ENCODE results near the gene MOCS1. TPM values are rescaled to one million over a fixed set of nuclear protein-coding genes. Genes with fewer than 3 reads are reported as not detected.

Gene MOCS1
- total RNA-seq, 3 donors from 2014 or later (not counting 1 experiment from before 2014, with no cell fraction given): 0.60 to 1.6 (median 1.5) TPM

GRCh38 chr6:39906318-39906761 is 27.9 kb downstream of the MOCS1 start:
- Mint-ChIP-seq H3K4me3 (no peak overlapping the region), H3K27me3 (ENCODE audit: low read depth in 2 of 2) (no peaks in the 10 kb centered on the region), H3K36me3 (no peaks in the 10 kb centered on the region), H3K4me1 (no peaks in the 10 kb centered on the region), H3K9me3 (no peaks in the 10 kb centered on the region), H3K27ac (no peak overlapping the region)
- no peak overlapping the region for H3K4me3 ChIP-seq (ENCODE audit: low read length)
- ATAC-seq: no peak
- no peaks in the 10 kb centered on the region for H3K36me3 ChIP-seq (ENCODE audit: control insufficient read depth, insufficient read depth, low read length)
- H3K4me1 ChIP-seq (ENCODE audit: control insufficient read depth, insufficient read depth, low read length): no peaks in the 10 kb centered on the region
- 92% methylated on average over 13 of the region's 13 CpGs for WGBS (ENCODE audit: insufficient coverage)
- intact Hi-C loops (cut with micrococcal nuclease): no loop called here
- no peak for TF ChIP-seq CTCF (IDR thresholded peaks at IDR 0.05)
- DNase-seq: no peak
- no peaks in the 10 kb centered on the region for H3K27me3 ChIP-seq (ENCODE audit: control insufficient read depth, insufficient read depth, low read length)
- no peaks in the 10 kb centered on the region for H3K9me3 ChIP-seq (ENCODE audit: control insufficient read depth, insufficient read depth, low read length)
- no peak overlapping the region for H3K27ac ChIP-seq (ENCODE audit: low read length)

GRCh38 chr6:39905640-39905975 is 28.7 kb downstream of the MOCS1 start:
- Histone ChIP-seq H3K4me3 (ENCODE audit: low read length) (no peak overlapping the region), H3K27me3 (ENCODE audit: control insufficient read depth, insufficient read depth, low read length) (no peaks in the 10 kb centered on the region), H3K27ac (ENCODE audit: low read length) (no peak overlapping the region), H3K4me1 (ENCODE audit: control insufficient read depth, insufficient read depth, low read length) (no peaks in the 10 kb centered on the region), H3K36me3 (ENCODE audit: control insufficient read depth, insufficient read depth, low read length) (no peaks in the 10 kb centered on the region), H3K9me3 (ENCODE audit: control insufficient read depth, insufficient read depth, low read length) (no peaks in the 10 kb centered on the region)
- no peak overlapping the region for H3K27ac Mint-ChIP-seq
- intact Hi-C loops (cut with micrococcal nuclease): no loop called here
- no peaks in the 10 kb centered on the region for H3K4me1 Mint-ChIP-seq
- H3K36me3 Mint-ChIP-seq: no peaks in the 10 kb centered on the region
- TF ChIP-seq CTCF (IDR thresholded peaks at IDR 0.05): no peak
- DNase-seq (no peak), ATAC-seq (no peak)
- no peaks in the 10 kb centered on the region for H3K27me3 Mint-ChIP-seq (ENCODE audit: low read depth in 2 of 2)
- WGBS (ENCODE audit: insufficient coverage): 85% methylated on average over 4 of the region's 4 CpGs
- no peaks in the 10 kb centered on the region for H3K9me3 Mint-ChIP-seq
- no peak overlapping the region for H3K4me3 Mint-ChIP-seq

GRCh38 chr6:39904946-39905639 is 29.2 kb downstream of the MOCS1 start:
- TF ChIP-seq CTCF (IDR thresholded peaks at IDR 0.05): no peak
- no peak for ATAC-seq
- no peaks in the 10 kb centered on the region for H3K27me3 Mint-ChIP-seq (ENCODE audit: low read depth in 2 of 2)
- no peak overlapping the region for H3K4me3 Mint-ChIP-seq
- 58% methylated on average over 2 of the region's 4 CpGs for WGBS (ENCODE audit: insufficient coverage)
- H3K27ac ChIP-seq (ENCODE audit: low read length): no peak overlapping the region
- intact Hi-C loops (cut with micrococcal nuclease): no loop called here
- no peak overlapping the region for H3K27ac Mint-ChIP-seq
- no peaks in the 10 kb centered on the region for H3K4me1 ChIP-seq (ENCODE audit: control insufficient read depth, insufficient read depth, low read length)
- no peaks in the 10 kb centered on the region for H3K27me3 ChIP-seq (ENCODE audit: control insufficient read depth, insufficient read depth, low read length)
- no peak for DNase-seq
- no peaks in the 10 kb centered on the region for H3K9me3 Mint-ChIP-seq
- no peaks in the 10 kb centered on the region for H3K36me3 ChIP-seq (ENCODE audit: control insufficient read depth, insufficient read depth, low read length)
- H3K4me3 ChIP-seq (ENCODE audit: low read length): no peak overlapping the region
- no peaks in the 10 kb centered on the region for H3K9me3 ChIP-seq (ENCODE audit: control insufficient read depth, insufficient read depth, low read length)
- no peaks in the 10 kb centered on the region for H3K36me3 Mint-ChIP-seq
- H3K4me1 Mint-ChIP-seq: no peaks in the 10 kb centered on the region

- DNase-seq: no peak
- Histone ChIP-seq H3K36me3 (ENCODE audit: control insufficient read depth, insufficient read depth, low read length) (no peaks in the 10 kb centered on the region), H3K9me3 (ENCODE audit: control insufficient read depth, insufficient read depth, low read length) (no peaks in the 10 kb centered on the region), H3K27ac (ENCODE audit: low read length) (no peak overlapping the region), H3K27me3 (ENCODE audit: control insufficient read depth, insufficient read depth, low read length) (no peaks in the 10 kb centered on the region), H3K4me1 (ENCODE audit: control insufficient read depth, insufficient read depth, low read length) (no peaks in the 10 kb centered on the region), H3K4me3 (ENCODE audit: low read length) (no peak overlapping the region)
- Mint-ChIP-seq H3K36me3 (no peaks in the 10 kb centered on the region), H3K9me3 (no peaks in the 10 kb centered on the region), H3K27me3 (ENCODE audit: low read depth in 2 of 2) (no peaks in the 10 kb centered on the region), H3K27ac (no peak overlapping the region), H3K4me1 (no peaks in the 10 kb centered on the region), H3K4me3 (no peak overlapping the region)
- TF ChIP-seq CTCF (IDR thresholded peaks at IDR 0.05): no peak
- no peak for ATAC-seq
- intact Hi-C loops (cut with micrococcal nuclease): no loop called here
- 93% methylated on average over 6 of the region's 6 CpGs for WGBS (ENCODE audit: insufficient coverage)
Observed at GRCh38 chr6:39903656-39904055, 30.6 kb downstream of the MOCS1 start.
